ENCODE data around the gene ZDHHC7. TPM values are rescaled to one million over a fixed set of nuclear protein-coding genes. Genes with fewer than 3 reads are reported as not detected.
"Not testable (repeated sequence)": the region's sequence is repeated elsewhere in the genome, so short reads cannot be mapped to it uniquely, and the experiment has no call there.

ZDHHC7 gene
- total RNA-seq, 1 donor from 2014 or later, result 50.5 TPM

- DNase-seq (ENCODE audit: low spot score), result not testable (repeated sequence)
These were observed 72.7 kb downstream of the ZDHHC7 start for GRCh38 chr16:84938616-84939015.

GRCh38 chr16:84937196-84938005 is 73.9 kb downstream of the ZDHHC7 start:
- DNase-seq (ENCODE audit: low spot score), result no peak

GRCh38 chr16:84933774-84934631 is 77.3 kb downstream of the ZDHHC7 start:
- DNase-seq (ENCODE audit: low spot score), result no peak

GRCh38 chr16:84932681-84933080 is 78.7 kb downstream of the ZDHHC7 start:
- DNase-seq (ENCODE audit: low spot score), result no peak

DNA sequence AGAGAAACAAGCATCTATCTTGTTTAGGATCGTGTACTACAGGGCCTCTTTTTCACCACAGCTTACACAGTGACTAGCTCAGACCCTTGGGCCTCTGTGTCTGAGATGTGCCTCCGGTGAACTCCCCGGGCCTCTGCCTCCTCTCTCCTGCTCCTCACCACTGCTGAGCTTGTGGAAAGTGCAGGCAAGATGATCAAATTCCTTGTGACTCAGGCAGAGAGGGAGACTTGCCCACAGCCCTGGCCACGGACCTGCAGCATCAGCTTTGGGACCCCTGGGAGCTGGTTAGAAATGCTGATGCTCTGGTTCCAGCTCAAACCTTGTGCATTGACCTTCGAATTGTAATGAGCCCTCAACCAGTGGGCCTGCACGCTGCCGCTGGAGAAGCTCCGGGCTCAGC is 79.8 kb downstream of the ZDHHC7 start:
- no peak for DNase-seq (ENCODE audit: low spot score)

- no peak for DNase-seq (ENCODE audit: low spot score)
These were observed 80.2 kb downstream of the ZDHHC7 start for GRCh38 chr16:84931107-84931494.

GRCh38 chr16:84930298-84931106 is 80.8 kb downstream of the ZDHHC7 start:
- no peak for DNase-seq (ENCODE audit: low spot score)

- DNase-seq (ENCODE audit: low spot score), result no peak
These were observed 81.7 kb downstream of the ZDHHC7 start for GRCh38 chr16:84929421-84930297.

DNA sequence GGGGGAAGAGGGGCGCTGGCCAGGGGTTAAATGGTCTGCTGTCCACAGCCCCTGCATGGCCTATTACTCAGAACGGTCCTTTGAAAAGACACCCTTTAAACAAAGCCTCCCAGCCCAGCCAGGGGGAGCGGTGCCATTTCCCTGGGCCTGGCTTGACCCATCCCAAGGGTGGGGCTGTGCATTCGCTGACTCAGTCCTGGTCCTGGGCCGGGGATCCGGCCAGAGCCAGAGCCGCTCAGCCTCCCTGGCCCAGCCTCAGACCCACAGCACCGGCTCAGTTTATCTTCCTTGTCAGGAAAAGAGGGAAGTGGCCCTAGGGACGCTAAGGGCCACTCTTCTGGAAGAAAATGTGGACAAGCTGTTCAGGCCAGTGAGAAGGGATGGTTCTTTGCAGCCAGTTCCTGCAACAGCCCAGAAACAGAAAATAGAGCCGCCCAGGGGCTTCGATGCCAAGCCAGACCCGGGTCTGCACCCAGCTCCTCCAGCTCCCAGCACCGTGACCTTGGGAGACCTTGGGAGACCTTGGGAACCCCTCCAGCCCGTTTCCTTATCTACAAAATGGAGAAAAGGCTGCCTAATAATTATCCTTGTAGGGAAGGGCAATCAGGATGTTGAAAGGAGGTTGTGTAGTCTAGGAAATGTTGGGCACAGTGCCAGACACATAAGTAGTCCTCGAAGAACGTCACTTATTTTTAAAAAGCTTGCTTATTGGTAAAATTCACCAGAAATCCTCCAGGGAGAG is 82.5 kb downstream of the ZDHHC7 start:
- peak; percentile 77 for DNase-seq (ENCODE audit: low spot score)

- DNase-seq (ENCODE audit: low spot score), result no peak
These were observed 83.4 kb downstream of the ZDHHC7 start for GRCh38 chr16:84927621-84928591.

- no peak for DNase-seq (ENCODE audit: low spot score)
These were observed 84.9 kb downstream of the ZDHHC7 start for GRCh38 chr16:84926462-84926861.

- DNase-seq (ENCODE audit: low spot score), result no peak
These were observed 85.5 kb downstream of the ZDHHC7 start for GRCh38 chr16:84925773-84926372.

GRCh38 chr16:84925092-84925772 is 86.1 kb downstream of the ZDHHC7 start:
- no peak for DNase-seq (ENCODE audit: low spot score)

DNA sequence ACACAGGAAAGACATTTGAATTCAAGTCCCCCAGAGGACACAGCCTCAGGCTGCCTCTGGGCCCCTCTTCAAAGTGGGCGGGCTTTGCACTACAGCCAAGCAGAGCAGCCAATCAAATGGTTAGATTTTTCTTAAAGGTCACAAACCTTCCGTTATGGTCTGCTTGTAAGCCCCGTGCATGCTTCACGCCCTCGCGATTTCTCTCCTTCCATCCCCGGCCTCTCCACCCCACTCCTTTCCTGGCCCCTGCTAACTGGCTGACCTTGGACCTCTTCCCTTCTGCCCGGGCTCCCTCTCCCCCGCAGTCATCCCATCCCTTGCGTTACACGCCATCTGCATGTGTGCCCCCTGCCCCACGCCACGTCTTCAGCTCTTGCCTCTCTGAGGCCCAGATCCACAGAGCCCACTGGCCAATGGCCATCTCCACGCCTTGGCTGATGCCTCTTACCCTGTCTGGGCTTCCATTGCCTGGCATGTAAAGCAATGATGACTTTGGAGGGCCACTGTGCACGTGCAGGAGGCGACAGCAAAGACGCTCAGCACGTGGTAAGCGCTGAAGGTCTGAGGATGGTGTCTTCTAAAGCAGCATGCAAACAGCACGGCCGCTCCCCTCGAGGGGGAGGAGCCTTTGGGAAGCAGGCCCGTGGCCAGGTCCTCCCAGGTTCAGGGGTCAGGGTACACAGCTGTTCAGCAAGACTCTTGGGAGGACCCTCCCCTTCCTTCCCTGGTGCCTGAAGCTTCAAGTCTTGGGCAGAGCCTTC is 86.8 kb downstream of the ZDHHC7 start:
- no peak for DNase-seq (ENCODE audit: low spot score)
